HepG2 (cell line): Measurements from ENCODE around the gene SEC62. TPM values are rescaled to one million over a fixed set of nuclear protein-coding genes. Genes with fewer than 3 reads are reported as not detected.

Source experiments
- AGO2 ChIP-seq: fragments of 200-400 bp; formaldehyde crosslinking; optimal IDR thresholded peaks from 2 replicates; pipeline ENCODE3; 2017; ENCODE audit warnings: mild to moderate bottlenecking, low read depth, low read length, moderate library complexity
- BCL6 ChIP-seq: IDR thresholded peaks from 2 replicates; pipeline ENCODE4 v1.6.1; 2016; ENCODE audit warnings: missing genetic modification reagents, missing compliant biosample characterization
- ELF1 ChIP-seq: sonication (generic); formaldehyde crosslinking; IDR thresholded peaks from 2 replicates; pipeline ENCODE4 v1.4.0; 2020; ENCODE audit warnings: missing genetic modification reagents
- ISL2 ChIP-seq: sonication (generic); formaldehyde crosslinking; IDR thresholded peaks from 2 replicates; pipeline ENCODE4 v1.5.0; 2020; ENCODE audit warnings: missing genetic modification reagents
- KDM6A ChIP-seq: IDR thresholded peaks from 2 replicates; pipeline ENCODE4 v1.6.1; 2016; ENCODE audit warnings: low read depth
- KLF9 ChIP-seq: IDR thresholded peaks from 2 replicates; pipeline ENCODE4 v1.6.1; 2016; ENCODE audit warnings: low read depth
- KMT2B ChIP-seq: IDR thresholded peaks from 2 replicates; pipeline ENCODE4 v1.6.1; 2016; ENCODE audit warnings: missing genetic modification reagents, missing compliant biosample characterization
- MAFG ChIP-seq: sonication (generic); formaldehyde crosslinking; IDR thresholded peaks from 2 replicates; pipeline ENCODE4 v1.5.1; 2020; ENCODE audit warnings: mild to moderate bottlenecking, missing genetic modification reagents
- MATR3 ChIP-seq: sonication (generic); formaldehyde crosslinking; IDR thresholded peaks from 2 replicates; pipeline ENCODE4 v1.4.0; 2020; ENCODE audit warnings: missing genetic modification reagents
- MIXL1 ChIP-seq: IDR thresholded peaks from 2 replicates; pipeline ENCODE4 v1.6.1; 2016
- NFRKB ChIP-seq: fragments of 450-650 bp; IDR thresholded peaks from 2 replicates; pipeline ENCODE4 v1.6.1; 2017
- NR2C2 ChIP-seq: sonication (generic); formaldehyde crosslinking; IDR thresholded peaks from 2 replicates; pipeline ENCODE4 v1.4.0; 2020; ENCODE audit warnings: missing genetic modification reagents, mild to moderate bottlenecking, moderate library complexity, borderline replicate concordance
- NR2F1 ChIP-seq, 2 experiments: fragments of 450-650 bp in 1 of 2; formaldehyde crosslinking in 1 of 2; IDR thresholded peaks; 2 replicates each; pipeline versions ENCODE4 v1.5.0 to v1.6.1; 2016 to 2020; ENCODE audit warnings: mild to moderate bottlenecking in 1 of 2, missing compliant biosample characterization in 1 of 2, missing genetic modification reagents in 1 of 2, moderate library complexity in 1 of 2
- PAX8 ChIP-seq: sonication (generic); formaldehyde crosslinking; IDR thresholded peaks from 2 replicates; pipeline ENCODE4 v1.8.0; 2022; ENCODE audit warnings: mild to moderate bottlenecking, missing genetic modification reagents, borderline replicate concordance
- PTBP1 ChIP-seq: fragments of 200-400 bp; formaldehyde crosslinking; IDR thresholded peaks from 2 replicates; pipeline ENCODE4 v1.6.1; 2018; ENCODE audit warnings: low read length, low read depth; ENCODE audit not compliant: poor library complexity, severe bottlenecking
- TCF12 ChIP-seq, 2 experiments: fragments of 450-650 bp in 1 of 2; sonication (generic) in 1 of 2; formaldehyde crosslinking in 1 of 2; IDR thresholded peaks; 2 replicates each; pipeline versions ENCODE4 v1.6.1 to v1.8.0; 2017 to 2022; ENCODE audit warnings: antibody characterized with exemption in 1 of 2, mild to moderate bottlenecking in 1 of 2, missing genetic modification reagents in 1 of 2, moderate library complexity in 1 of 2
- THYN1 ChIP-seq: sonication (generic); formaldehyde crosslinking; IDR thresholded peaks from 2 replicates; pipeline ENCODE4 v1.8.1; 2023; ENCODE audit warnings: low read depth, mild to moderate bottlenecking, moderate library complexity, missing genetic modification reagents, borderline replicate concordance
- XBP1 ChIP-seq: sonication (generic); formaldehyde crosslinking; IDR thresholded peaks from 2 replicates; pipeline ENCODE4 v1.5.0; 2020; ENCODE audit warnings: missing genetic modification reagents
- ZNF274 ChIP-seq: sonication (generic); formaldehyde crosslinking; IDR thresholded peaks from 2 replicates; pipeline ENCODE4 v1.5.1; 2020; ENCODE audit warnings: mild to moderate bottlenecking, missing genetic modification reagents
- ZNF331 ChIP-seq: sonication (generic); formaldehyde crosslinking; IDR thresholded peaks from 2 replicates; pipeline ENCODE4 v1.4.0; 2020; ENCODE audit warnings: missing genetic modification reagents
- ZNF616 ChIP-seq: sonication (generic); formaldehyde crosslinking; IDR thresholded peaks from 2 replicates; pipeline ENCODE4 v1.5.0; 2020; ENCODE audit warnings: low read depth, mild to moderate bottlenecking, missing genetic modification reagents
- ZNF678 ChIP-seq: sonication (generic); formaldehyde crosslinking; IDR thresholded peaks from 2 replicates; pipeline ENCODE4 v1.4.0; 2020; ENCODE audit warnings: mild to moderate bottlenecking, missing genetic modification reagents
- ZNF790 ChIP-seq: sonication (generic); formaldehyde crosslinking; IDR thresholded peaks from 2 replicates; pipeline ENCODE4 v1.8.0; 2022; ENCODE audit warnings: missing genetic modification reagents, mild to moderate bottlenecking, borderline replicate concordance
- polyA plus RNA-seq, 8 experiments: library from polyadenylated mRNA; depleted of rRNA in 3 of 8; stranded (reverse) in 7 of 8; unstranded in 1 of 8; fragments of >200 nt; fragmentation: Illumina TruSeq in 4 of 8; extraction: Trizol in 4 of 8; gene quantifications; 2 replicates each; pipeline versions ENCODE4 v1.2.1 to v1.2.3, GENCODE V29; 2011 to 2016; ENCODE audit warnings: low read depth in 4 of 8, missing spikeins in 1 of 8, mixed read lengths in 1 of 8; ENCODE audit not compliant: insufficient read depth in 1 of 8
- total RNA-seq, 5 experiments: library from RNA; depleted of rRNA; stranded (reverse); fragments of >200 nt; fragmentation: Illumina TruSeq; extraction: Trizol; gene quantifications; 2 replicates each; pipeline ENCODE4 v1.2.3, GENCODE V29; 2016; ENCODE audit warnings: low read depth in 1 of 5
- TF ChIP-seq, protein P1 (sequence below): sonication (generic); formaldehyde crosslinking; IDR thresholded peaks from 2 replicates; pipeline ENCODE4 v1.5.0; 2020; ENCODE audit warnings: mild to moderate bottlenecking, missing genetic modification reagents
- TF ChIP-seq, protein P2 (sequence below): sonication (generic); formaldehyde crosslinking; IDR thresholded peaks from 2 replicates; pipeline ENCODE4 v1.4.0; 2020; ENCODE audit warnings: mild to moderate bottlenecking, missing genetic modification reagents, borderline replicate concordance
- TF ChIP-seq, protein P3 (sequence below): IDR thresholded peaks from 2 replicates; pipeline ENCODE4 v1.6.1; 2016; ENCODE audit warnings: mild to moderate bottlenecking, missing biosample characterization, missing genetic modification reagents
- TF ChIP-seq, protein P4 (sequence below): sonication (generic); formaldehyde crosslinking; IDR thresholded peaks from 2 replicates; pipeline ENCODE4 v1.5.0; 2020; ENCODE audit warnings: missing genetic modification reagents

The SEC62 gene
- total and polyA plus RNA-seq, 2 of the 13 experiments (the other 11 are each of a cell fraction or from before 2014, with no cell fraction given), result 54.0 to 68.7 TPM

DNA sequence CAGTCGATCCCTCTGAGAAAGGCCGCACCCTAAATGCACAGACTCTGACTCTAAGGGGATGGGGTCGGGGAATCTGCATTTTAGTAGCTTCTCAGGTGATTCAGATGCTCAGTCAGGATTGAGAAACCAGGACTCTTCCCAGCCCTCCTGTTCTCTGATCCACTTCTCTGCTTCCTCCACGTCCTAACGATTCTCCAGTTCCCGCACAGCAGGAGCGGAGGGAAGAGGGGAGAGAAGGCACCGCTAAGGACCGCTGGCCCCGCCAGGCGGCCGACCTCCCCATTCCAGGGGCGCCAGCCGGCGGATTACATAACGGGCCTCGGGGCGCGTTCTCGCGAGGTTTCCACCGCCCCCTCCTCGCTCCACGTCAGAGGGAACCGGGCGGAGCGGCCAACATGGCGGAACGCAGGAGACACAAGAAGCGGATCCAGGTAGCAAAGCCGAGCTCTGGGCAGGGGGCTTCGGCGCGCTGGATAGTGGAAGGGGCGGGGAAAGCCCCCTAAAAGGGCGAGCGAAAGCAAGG, at the start of gene SEC62 (continued):
- TF ChIP-seq MATR3 (CRISPR knock-in tag), result no peak
- TF ChIP-seq KLF9 (CRISPR knock-in tag), result no peak
- TF ChIP-seq, protein P1, sequence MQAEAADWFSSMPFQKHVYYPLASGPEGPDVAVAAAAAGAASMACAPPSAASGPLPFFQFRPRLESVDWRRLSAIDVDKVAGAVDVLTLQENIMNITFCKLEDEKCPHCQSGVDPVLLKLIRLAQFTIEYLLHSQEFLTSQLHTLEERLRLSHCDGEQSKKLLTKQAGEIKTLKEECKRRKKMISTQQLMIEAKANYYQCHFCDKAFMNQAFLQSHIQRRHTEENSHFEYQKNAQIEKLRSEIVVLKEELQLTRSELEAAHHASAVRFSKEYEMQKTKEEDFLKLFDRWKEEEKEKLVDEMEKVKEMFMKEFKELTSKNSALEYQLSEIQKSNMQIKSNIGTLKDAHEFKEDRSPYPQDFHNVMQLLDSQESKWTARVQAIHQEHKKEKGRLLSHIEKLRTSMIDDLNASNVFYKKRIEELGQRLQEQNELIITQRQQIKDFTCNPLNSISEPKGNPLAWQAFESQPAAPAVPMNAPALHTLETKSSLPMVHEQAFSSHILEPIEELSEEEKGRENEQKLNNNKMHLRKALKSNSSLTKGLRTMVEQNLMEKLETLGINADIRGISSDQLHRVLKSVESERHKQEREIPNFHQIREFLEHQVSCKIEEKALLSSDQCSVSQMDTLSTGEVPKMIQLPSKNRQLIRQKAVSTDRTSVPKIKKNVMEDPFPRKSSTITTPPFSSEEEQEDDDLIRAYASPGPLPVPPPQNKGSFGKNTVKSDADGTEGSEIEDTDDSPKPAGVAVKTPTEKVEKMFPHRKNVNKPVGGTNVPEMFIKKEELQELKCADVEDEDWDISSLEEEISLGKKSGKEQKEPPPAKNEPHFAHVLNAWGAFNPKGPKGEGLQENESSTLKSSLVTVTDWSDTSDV, result no peak
- no peak for TF ChIP-seq TCF12 (IDR thresholded peaks at IDR 0.05)
- TF ChIP-seq TCF12 (CRISPR knock-in tag; IDR thresholded peaks at IDR 0.05), result no peak
- TF ChIP-seq PTBP1, result no peak
- TF ChIP-seq ZNF790 (CRISPR knock-in tag), result peak; percentile 51; the same call in 1 of the 2 replicates
- TF ChIP-seq, protein P2, sequence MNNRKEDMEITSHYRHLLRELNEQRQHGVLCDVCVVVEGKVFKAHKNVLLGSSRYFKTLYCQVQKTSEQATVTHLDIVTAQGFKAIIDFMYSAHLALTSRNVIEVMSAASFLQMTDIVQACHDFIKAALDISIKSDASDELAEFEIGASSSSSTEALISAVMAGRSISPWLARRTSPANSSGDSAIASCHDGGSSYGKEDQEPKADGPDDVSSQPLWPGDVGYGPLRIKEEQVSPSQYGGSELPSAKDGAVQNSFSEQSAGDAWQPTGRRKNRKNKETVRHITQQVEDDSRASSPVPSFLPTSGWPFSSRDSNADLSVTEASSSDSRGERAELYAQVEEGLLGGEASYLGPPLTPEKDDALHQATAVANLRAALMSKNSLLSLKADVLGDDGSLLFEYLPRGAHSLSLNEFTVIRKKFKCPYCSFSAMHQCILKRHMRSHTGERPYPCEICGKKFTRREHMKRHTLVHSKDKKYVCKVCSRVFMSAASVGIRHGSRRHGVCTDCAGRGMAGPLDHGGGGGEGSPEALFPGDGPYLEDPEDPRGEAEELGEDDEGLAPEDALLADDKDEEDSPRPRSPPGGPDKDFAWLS (CRISPR knock-in tag), result no peak
- TF ChIP-seq BCL6 (CRISPR knock-in tag), result peak; percentile 74
- TF ChIP-seq MAFG (CRISPR knock-in tag), result no peak
- no peak for TF ChIP-seq ISL2
- peak; percentile 77 for TF ChIP-seq NFRKB
- TF ChIP-seq NR2C2 (CRISPR knock-in tag), result peak; percentile 57; the same call in 1 of the 2 replicates
- no peak; the same call in 1 of the 2 replicates for TF ChIP-seq PAX8 (CRISPR knock-in tag)
- peak; percentile 76 for TF ChIP-seq ZNF331 (CRISPR knock-in tag)
- TF ChIP-seq, protein P3, sequence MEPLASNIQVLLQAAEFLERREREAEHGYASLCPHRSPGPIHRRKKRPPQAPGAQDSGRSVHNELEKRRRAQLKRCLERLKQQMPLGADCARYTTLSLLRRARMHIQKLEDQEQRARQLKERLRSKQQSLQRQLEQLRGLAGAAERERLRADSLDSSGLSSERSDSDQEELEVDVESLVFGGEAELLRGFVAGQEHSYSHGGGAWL, result no peak; the same call in 1 of the 2 replicates
- TF ChIP-seq THYN1 (CRISPR knock-in tag), result no peak
- TF ChIP-seq, protein P4, sequence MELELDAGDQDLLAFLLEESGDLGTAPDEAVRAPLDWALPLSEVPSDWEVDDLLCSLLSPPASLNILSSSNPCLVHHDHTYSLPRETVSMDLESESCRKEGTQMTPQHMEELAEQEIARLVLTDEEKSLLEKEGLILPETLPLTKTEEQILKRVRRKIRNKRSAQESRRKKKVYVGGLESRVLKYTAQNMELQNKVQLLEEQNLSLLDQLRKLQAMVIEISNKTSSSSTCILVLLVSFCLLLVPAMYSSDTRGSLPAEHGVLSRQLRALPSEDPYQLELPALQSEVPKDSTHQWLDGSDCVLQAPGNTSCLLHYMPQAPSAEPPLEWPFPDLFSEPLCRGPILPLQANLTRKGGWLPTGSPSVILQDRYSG (CRISPR knock-in tag), result no peak
- no peak for TF ChIP-seq ZNF678 (CRISPR knock-in tag)
- TF ChIP-seq KDM6A (CRISPR knock-in tag), result no peak
- TF ChIP-seq XBP1 (CRISPR knock-in tag), result no peak; the same call in 1 of the 2 replicates
- TF ChIP-seq KMT2B (CRISPR knock-in tag), result peak; percentile 95
- TF ChIP-seq ZNF616 (CRISPR knock-in tag), result 0 out of 2 replicates have a peak, but pooled peaks have one; percentile 63
- no peak; a peak in 1 of 4 replicates for TF ChIP-seq NR2F1 (CRISPR knock-in tag; IDR thresholded peaks at IDR 0.05)
- peak; percentile 85; the same call in 1 of the 2 replicates for TF ChIP-seq ZNF274 (CRISPR knock-in tag)
- peak; percentile 62; the same call in 1 of the 2 replicates for TF ChIP-seq ELF1 (CRISPR knock-in tag)
- TF ChIP-seq MIXL1 (CRISPR knock-in tag), result peak; percentile 75; the same call in 1 of the 2 replicates
- no peak for TF ChIP-seq AGO2
